K562 (cell line): ENCODE results near the gene KLK13. TPM values are rescaled to one million over a fixed set of nuclear protein-coding genes. Genes with fewer than 3 reads are reported as not detected.

Experiments used
- CBX2 ChIP-seq: fragments of 200-600 bp; sonication (generic); IDR thresholded peaks from one replicate; pipeline ENCODE4 v1.6.1; 2012; ENCODE audit warnings: mild to moderate bottlenecking, low read length, inconsistent platforms; ENCODE audit not compliant: insufficient read depth, poor library complexity, severe bottlenecking
- CHD4 ChIP-seq: fragments of 200-600 bp; sonication (generic); IDR thresholded peaks from 3 replicates; pipeline ENCODE4 v1.6.1; 2012; ENCODE audit warnings: low read depth, mild to moderate bottlenecking, mixed read lengths, low read length, inconsistent platforms; ENCODE audit not compliant: insufficient read depth, insufficient replicate concordance, poor library complexity, severe bottlenecking
- GTF2A2 ChIP-seq: IDR thresholded peaks from 2 replicates; pipeline ENCODE4 v1.6.1; 2016; ENCODE audit warnings: mild to moderate bottlenecking, missing genetic modification characterization, missing compliant biosample characterization
- HNRNPLL ChIP-seq: fragments of 200-400 bp; formaldehyde crosslinking; IDR thresholded peaks from 2 replicates; pipeline ENCODE4 v1.6.1; 2017; ENCODE audit warnings: low read length, low read depth, mild to moderate bottlenecking; ENCODE audit not compliant: poor library complexity, severe bottlenecking
- KLF10 ChIP-seq: fragments of 250-450 bp; sonication (Bioruptor Pico); IDR thresholded peaks from 2 replicates; pipeline ENCODE4 v1.6.1; 2021; ENCODE audit warnings: matching md5 sums
- NFRKB ChIP-seq: fragments of 450-650 bp; IDR thresholded peaks from 2 replicates; pipeline ENCODE4 v1.6.1; 2016; ENCODE audit warnings: low read depth
- RBM14 ChIP-seq: fragments of 200-400 bp; formaldehyde crosslinking; IDR thresholded peaks from 2 replicates; pipeline ENCODE4 v1.6.1; 2018; ENCODE audit warnings: low read depth, mild to moderate bottlenecking, low read length, moderate library complexity, borderline replicate concordance; ENCODE audit not compliant: insufficient read depth
- TAF9B ChIP-seq: fragments of 450-650 bp; IDR thresholded peaks from 2 replicates; pipeline ENCODE4 v1.6.1; 2018; ENCODE audit warnings: mild to moderate bottlenecking; ENCODE audit not compliant: partially characterized antibody
- TEAD4 ChIP-seq, 2 experiments: sonication (generic) in 1 of 2; formaldehyde crosslinking in 1 of 2; IDR thresholded peaks; 2 replicates each; pipeline versions ENCODE4 v1.6.1 to v1.8.0; 2012 to 2022; ENCODE audit warnings: borderline replicate concordance in 1 of 2, inconsistent platforms in 1 of 2, low read length in 1 of 2, mild to moderate bottlenecking in 1 of 2, missing genetic modification reagents in 1 of 2
- ZNF212 ChIP-seq: fragments of 450-650 bp; formaldehyde crosslinking; IDR thresholded peaks from 2 replicates; pipeline ENCODE4 v1.4.0; 2020; ENCODE audit warnings: mild to moderate bottlenecking
- ZNF57 ChIP-seq: fragments of 450-650 bp; formaldehyde crosslinking; IDR thresholded peaks from 2 replicates; pipeline ENCODE4 v1.4.0; 2020; ENCODE audit warnings: mild to moderate bottlenecking, moderate library complexity
- ZNF583 ChIP-seq: fragments of 250-450 bp; sonication (Bioruptor Pico); IDR thresholded peaks from 2 replicates; pipeline ENCODE4 v1.4.0; 2020
- ZNF77 ChIP-seq: fragments of 250-450 bp; sonication (Bioruptor Pico); IDR thresholded peaks from 2 replicates; pipeline ENCODE4 v1.5.0; 2020
- polyA plus RNA-seq, 8 experiments: library from polyadenylated mRNA; depleted of rRNA in 4 of 8; stranded (reverse) in 5 of 8; unstranded in 3 of 8; fragments of >200 nt; fragmentation: Nextera tagmentation in 2 of 8; fragmentation: Illumina TruSeq in 1 of 8; extraction: Ambion mirVana in 2 of 8; extraction: Trizol in 1 of 8; gene quantifications; 2 replicates each; pipeline versions ENCODE4 v1.2.1 to v1.2.3, GENCODE V29; 2011 to 2014; ENCODE audit warnings: inconsistent platforms in 1 of 8, missing spikeins in 1 of 8
- total RNA-seq, 7 experiments: library from RNA; depleted of rRNA in 6 of 7; stranded (reverse); fragments of >200 nt in 6 of 7; fragmentation: Illumina TruSeq in 2 of 7; extraction: Trizol in 2 of 7; gene quantifications; 2 replicates each; pipeline versions ENCODE4 v1.2.1 to v1.2.3, GENCODE V29; 2011 to 2021; ENCODE audit warnings: low replicate concordance in 1 of 7
- TF ChIP-seq, protein P1 (sequence below), 2 experiments: fragments of 450-650 bp; IDR thresholded peaks; 2 replicates each; pipeline ENCODE4 v1.6.1; 2016; ENCODE audit warnings: mild to moderate bottlenecking in 2 of 2, borderline replicate concordance in 1 of 2, low read depth in 1 of 2, moderate library complexity in 1 of 2
- TF ChIP-seq, protein P2 (sequence below): sonication (generic); formaldehyde crosslinking; IDR thresholded peaks from 2 replicates; pipeline ENCODE4 v1.8.0; 2022; ENCODE audit warnings: mild to moderate bottlenecking, missing genetic modification reagents

Gene KLK13
- total and polyA plus RNA-seq, 9 of the 15 experiments (the other 6 are each of a cell fraction or from before 2014, with no cell fraction given): 0.72 to 9.0 (median 2.3) TPM

DNA sequence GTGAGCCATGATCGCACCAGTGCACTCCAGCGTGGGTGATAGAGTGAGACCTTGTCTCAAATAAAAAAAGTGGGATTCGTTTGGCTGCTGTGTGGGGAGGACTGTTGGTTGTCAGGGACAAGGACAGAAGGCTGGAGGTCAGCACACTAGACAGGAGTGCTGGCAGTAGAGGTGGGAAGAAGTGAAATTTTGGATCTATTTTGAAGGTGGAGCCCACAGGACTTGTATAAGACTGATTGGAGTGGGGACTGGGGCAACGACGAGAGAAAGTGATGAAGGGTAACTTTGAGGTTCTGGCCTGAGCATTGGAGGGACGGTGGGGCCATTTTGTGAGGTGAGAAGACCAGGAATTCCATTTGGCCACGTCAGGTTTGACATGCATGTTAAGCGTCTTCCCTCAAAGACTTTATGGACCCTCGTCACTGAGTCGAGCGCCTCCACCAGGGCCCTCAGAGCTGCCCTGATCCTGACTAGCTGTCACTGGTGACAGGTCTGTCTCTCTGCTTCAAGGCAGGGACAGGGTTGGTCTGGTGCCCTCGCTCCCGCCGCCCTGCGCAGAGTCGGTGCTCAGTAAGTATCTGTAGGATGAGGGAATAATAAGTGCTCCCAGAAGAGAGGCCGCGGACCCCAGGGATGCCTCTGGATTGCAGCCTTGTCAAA, 42.6 kb upstream of the KLK13 start (continued):
- TF ChIP-seq, protein P1, sequence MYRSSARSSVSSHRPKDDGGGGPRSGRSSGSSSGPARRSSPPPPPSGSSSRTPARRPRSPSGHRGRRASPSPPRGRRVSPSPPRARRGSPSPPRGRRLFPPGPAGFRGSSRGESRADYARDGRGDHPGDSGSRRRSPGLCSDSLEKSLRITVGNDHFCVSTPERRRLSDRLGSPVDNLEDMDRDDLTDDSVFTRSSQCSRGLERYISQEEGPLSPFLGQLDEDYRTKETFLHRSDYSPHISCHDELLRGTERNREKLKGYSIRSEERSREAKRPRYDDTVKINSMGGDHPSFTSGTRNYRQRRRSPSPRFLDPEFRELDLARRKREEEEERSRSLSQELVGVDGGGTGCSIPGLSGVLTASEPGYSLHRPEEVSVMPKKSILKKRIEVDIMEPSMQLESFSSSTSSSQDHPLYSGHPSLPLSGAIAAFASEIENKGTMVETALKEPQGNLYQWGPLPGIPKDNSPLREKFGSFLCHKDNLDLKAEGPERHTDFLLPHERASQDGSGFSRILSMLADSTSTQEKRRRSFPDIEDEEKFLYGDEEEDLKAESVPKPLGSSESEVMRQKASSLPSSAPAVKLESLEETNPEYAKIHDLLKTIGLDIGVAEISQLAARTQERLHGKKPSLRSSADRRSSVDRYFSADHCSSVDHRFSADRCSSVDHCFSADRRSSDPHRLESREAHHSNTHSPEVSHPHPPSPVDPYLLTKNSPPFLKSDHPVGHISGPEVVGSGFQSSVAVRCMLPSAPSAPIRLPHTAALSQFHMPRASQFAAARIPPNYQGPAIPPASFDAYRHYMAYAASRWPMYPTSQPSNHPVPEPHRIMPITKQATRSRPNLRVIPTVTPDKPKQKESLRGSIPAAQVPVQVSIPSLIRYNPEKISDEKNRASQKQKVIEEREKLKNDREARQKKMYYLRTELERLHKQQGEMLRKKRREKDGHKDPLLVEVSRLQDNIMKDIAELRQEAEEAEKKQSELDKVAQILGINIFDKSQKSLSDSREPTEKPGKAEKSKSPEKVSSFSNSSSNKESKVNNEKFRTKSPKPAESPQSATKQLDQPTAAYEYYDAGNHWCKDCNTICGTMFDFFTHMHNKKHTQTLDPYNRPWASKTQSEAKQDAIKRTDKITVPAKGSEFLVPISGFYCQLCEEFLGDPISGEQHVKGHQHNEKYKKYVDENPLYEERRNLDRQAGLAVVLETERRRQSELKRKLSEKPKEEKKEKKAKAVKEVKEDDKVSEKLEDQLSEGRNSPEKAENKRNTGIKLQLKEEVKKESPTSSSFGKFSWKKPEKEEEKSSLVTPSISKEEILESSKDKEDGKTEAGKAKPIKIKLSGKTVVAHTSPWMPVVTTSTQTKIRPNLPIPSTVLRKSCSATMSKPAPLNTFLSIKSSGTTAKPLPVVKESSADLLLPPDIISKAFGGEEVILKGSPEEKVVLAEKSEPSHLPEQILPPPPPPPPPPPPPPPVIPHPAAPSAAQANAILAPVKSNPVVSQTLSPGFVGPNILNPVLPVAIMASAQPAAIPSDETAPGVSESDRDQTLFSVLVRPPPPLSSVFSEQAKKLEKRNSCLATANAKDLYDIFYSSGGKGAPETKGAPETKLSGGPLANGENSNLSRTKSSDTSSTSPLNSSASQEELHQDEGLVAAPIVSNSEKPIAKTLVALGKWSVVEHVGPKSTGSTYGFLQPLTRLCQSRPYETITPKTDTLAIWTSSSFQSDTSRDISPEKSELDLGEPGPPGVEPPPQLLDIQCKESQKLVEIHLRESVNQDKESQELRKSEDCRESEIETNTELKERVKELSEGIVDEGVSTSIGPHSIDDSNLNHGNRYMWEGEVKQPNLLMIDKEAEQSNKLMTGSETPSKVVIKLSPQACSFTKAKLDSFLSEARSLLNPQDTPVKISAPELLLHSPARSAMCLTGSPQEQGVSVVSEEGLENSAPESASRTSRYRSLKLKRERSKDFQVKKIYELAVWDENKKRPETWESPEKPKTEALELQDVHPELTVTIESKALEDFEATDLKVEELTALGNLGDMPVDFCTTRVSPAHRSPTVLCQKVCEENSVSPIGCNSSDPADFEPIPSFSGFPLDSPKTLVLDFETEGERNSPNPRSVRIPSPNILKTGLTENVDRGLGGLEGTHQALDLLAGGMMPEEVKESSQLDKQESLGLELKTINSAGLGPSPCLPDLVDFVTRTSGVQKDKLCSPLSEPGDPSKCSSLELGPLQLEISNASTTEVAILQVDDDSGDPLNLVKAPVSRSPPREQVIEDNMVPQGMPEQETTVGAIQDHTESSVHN (IDR thresholded peaks at IDR 0.05; ENCODE audit: borderline replicate concordance in 1 of 2, low read depth in 1 of 2): no peak
- TF ChIP-seq ZNF57 (CRISPR knock-in tag) (no peak), NFRKB (peak; percentile 65; the same call in 1 of the 2 replicates), ZNF212 (no peak), KLF10 (CRISPR knock-in tag) (no peak), CHD4 (no peak), ZNF583 (CRISPR knock-in tag) (no peak), TAF9B (peak; percentile 30), CBX2 (no peak), GTF2A2 (tag) (no peak), TEAD4 (IDR thresholded peaks at IDR 0.05; ENCODE audit: low read length) (no peak), TEAD4 (CRISPR knock-in tag; IDR thresholded peaks at IDR 0.05; ENCODE audit: borderline replicate concordance) (no peak), RBM14 (no peak), ZNF77 (no peak), HNRNPLL (no peak)
- TF ChIP-seq, protein P2, sequence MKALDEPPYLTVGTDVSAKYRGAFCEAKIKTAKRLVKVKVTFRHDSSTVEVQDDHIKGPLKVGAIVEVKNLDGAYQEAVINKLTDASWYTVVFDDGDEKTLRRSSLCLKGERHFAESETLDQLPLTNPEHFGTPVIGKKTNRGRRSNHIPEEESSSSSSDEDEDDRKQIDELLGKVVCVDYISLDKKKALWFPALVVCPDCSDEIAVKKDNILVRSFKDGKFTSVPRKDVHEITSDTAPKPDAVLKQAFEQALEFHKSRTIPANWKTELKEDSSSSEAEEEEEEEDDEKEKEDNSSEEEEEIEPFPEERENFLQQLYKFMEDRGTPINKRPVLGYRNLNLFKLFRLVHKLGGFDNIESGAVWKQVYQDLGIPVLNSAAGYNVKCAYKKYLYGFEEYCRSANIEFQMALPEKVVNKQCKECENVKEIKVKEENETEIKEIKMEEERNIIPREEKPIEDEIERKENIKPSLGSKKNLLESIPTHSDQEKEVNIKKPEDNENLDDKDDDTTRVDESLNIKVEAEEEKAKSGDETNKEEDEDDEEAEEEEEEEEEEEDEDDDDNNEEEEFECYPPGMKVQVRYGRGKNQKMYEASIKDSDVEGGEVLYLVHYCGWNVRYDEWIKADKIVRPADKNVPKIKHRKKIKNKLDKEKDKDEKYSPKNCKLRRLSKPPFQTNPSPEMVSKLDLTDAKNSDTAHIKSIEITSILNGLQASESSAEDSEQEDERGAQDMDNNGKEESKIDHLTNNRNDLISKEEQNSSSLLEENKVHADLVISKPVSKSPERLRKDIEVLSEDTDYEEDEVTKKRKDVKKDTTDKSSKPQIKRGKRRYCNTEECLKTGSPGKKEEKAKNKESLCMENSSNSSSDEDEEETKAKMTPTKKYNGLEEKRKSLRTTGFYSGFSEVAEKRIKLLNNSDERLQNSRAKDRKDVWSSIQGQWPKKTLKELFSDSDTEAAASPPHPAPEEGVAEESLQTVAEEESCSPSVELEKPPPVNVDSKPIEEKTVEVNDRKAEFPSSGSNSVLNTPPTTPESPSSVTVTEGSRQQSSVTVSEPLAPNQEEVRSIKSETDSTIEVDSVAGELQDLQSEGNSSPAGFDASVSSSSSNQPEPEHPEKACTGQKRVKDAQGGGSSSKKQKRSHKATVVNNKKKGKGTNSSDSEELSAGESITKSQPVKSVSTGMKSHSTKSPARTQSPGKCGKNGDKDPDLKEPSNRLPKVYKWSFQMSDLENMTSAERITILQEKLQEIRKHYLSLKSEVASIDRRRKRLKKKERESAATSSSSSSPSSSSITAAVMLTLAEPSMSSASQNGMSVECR (CRISPR knock-in tag): no peak; the same call in none of the 2 replicates
